ENCODE data around the gene PPP2R5C. TPM values are rescaled to one million over a fixed set of nuclear protein-coding genes. Genes with fewer than 3 reads are reported as not detected.
A peak's percentile ranks its signal among the peaks of the same experiment; 100 is the strongest.

Gene PPP2R5C
- total and polyA plus RNA-seq, 9 of the 15 experiments (the other 6 are each of a cell fraction or from before 2014, with no cell fraction given), result 284 to 617 (median 395) TPM

- TF ChIP-seq SIN3A (IDR thresholded peaks at IDR 0.05; ENCODE audit: borderline replicate concordance in 2 of 2, control insufficient read depth in 1 of 2, low read depth in 2 of 2, low read length in 2 of 2), result peak; percentile 26 to 36; a peak in 2 of 4 replicates
- TF ChIP-seq SAP30 (IDR thresholded peaks at IDR 0.05; ENCODE audit: borderline replicate concordance, insufficient read depth, low read depth, low read length, poor library complexity, severe bottlenecking), result peak; percentile 76
- TF ChIP-seq CREB1 (IDR thresholded peaks at IDR 0.05), result no peak
- TF ChIP-seq CREB1 (CRISPR knock-in tag; IDR thresholded peaks at IDR 0.05), result 0 out of 2 replicates have a peak, but pooled peaks have one; percentile 57
- 0 out of 2 replicates have a peak, but pooled peaks have one; percentile 17 for TF ChIP-seq LEF1 (IDR thresholded peaks at IDR 0.05)
- TF ChIP-seq ERF (CRISPR knock-in tag; IDR thresholded peaks at IDR 0.05), result 0 out of 2 replicates have a peak, but pooled peaks have one; percentile 48
- peak; percentile 86 for TF ChIP-seq TAF1 (IDR thresholded peaks at IDR 0.05; ENCODE audit: control insufficient read depth, extremely low read depth, insufficient read depth, low read length, severe bottlenecking)
- TF ChIP-seq FIP1L1 (IDR thresholded peaks at IDR 0.05; ENCODE audit: low read depth, low read length, poor library complexity, severe bottlenecking), result no peak
- 0 out of 2 replicates have a peak, but pooled peaks have one; percentile 39 for TF ChIP-seq FOXJ2 (tag; IDR thresholded peaks at IDR 0.05)
- TF ChIP-seq MEIS2 (IDR thresholded peaks at IDR 0.05; ENCODE audit: partially characterized antibody), result no peak
- TF ChIP-seq KDM4B (IDR thresholded peaks at IDR 0.05; ENCODE audit: borderline replicate concordance in 2 of 2, low read depth in 1 of 2), result 0 out of 4 replicates have a peak, but pooled peaks of 1 of the 2 experiments have one; percentile 30
- no peak for TF ChIP-seq KLF6 (CRISPR knock-in tag; IDR thresholded peaks at IDR 0.05; ENCODE audit: borderline replicate concordance)
- TF ChIP-seq GMEB1 (CRISPR knock-in tag; IDR thresholded peaks at IDR 0.05), result peak; percentile 39; the same call in 1 of the 2 replicates
- TF ChIP-seq NFIC (IDR thresholded peaks at IDR 0.05), result 0 out of 2 replicates have a peak, but pooled peaks have one; percentile 18
- TF ChIP-seq CHD1 (IDR thresholded peaks at IDR 0.05; ENCODE audit: low read length), result peak; percentile 99
- TF ChIP-seq RNF219 (CRISPR knock-in tag; IDR thresholded peaks at IDR 0.05), result no peak
- TF ChIP-seq THAP12 (CRISPR knock-in tag; IDR thresholded peaks at IDR 0.05), result peak; percentile 83
- peak; percentile 97 for TF ChIP-seq HNRNPK (IDR thresholded peaks at IDR 0.05; ENCODE audit: low read depth, low read length, poor library complexity, severe bottlenecking)
- TF ChIP-seq PHB (CRISPR knock-in tag; IDR thresholded peaks at IDR 0.05), result peak; percentile 58; the same call in 1 of the 2 replicates
- peak; percentile 49; the same call in 1 of the 2 replicates for TF ChIP-seq ATF7 (IDR thresholded peaks at IDR 0.05)
- no peak for TF ChIP-seq LARP7 (IDR thresholded peaks at IDR 0.05)
These were observed at the start of gene PPP2R5C (continued) for GRCh38 chr14:101761032-101761880.
